Measurements from ENCODE around the gene UBR3.
"Not testable (repeated sequence)": the region's sequence is repeated elsewhere in the genome, so short reads cannot be mapped to it uniquely, and the experiment has no call there.

UBR3 gene

GRCh38 chr2:169868951-169869350 is 41.7 kb downstream of the UBR3 start:
- no peak for TF ChIP-seq ZNF274 (IDR thresholded peaks at IDR 0.05; ENCODE audit: low read depth, low read length)
- H3K4me3 ChIP-seq (ENCODE audit: low read length) = no peak overlapping the region

- not testable (repeated sequence) for H3K4me3 ChIP-seq (ENCODE audit: low read length)
Observed at GRCh38 chr2:169871369-169871768, 44.1 kb downstream of the UBR3 start.

- no peak for TF ChIP-seq ZNF274 (IDR thresholded peaks at IDR 0.05; ENCODE audit: low read depth, low read length)
- no peak overlapping the region for H3K4me3 ChIP-seq (ENCODE audit: low read length)
Observed at GRCh38 chr2:169871994-169872393, 44.7 kb downstream of the UBR3 start.

GRCh38 chr2:169877398-169877797 is 50.1 kb downstream of the UBR3 start:
- TF ChIP-seq ZNF274 (IDR thresholded peaks at IDR 0.05; ENCODE audit: low read depth, low read length) = no peak
- no peak overlapping the region for H3K4me3 ChIP-seq (ENCODE audit: low read length)

- H3K4me3 ChIP-seq (ENCODE audit: low read length) = no peak overlapping the region
- TF ChIP-seq ZNF274 (IDR thresholded peaks at IDR 0.05; ENCODE audit: low read depth, low read length) = no peak
Observed at GRCh38 chr2:169887120-169887519, 59.9 kb downstream of the UBR3 start.

GRCh38 chr2:169891593-169892298 is 64.5 kb downstream of the UBR3 start:
- H3K4me3 ChIP-seq (ENCODE audit: low read length) = no peak overlapping the region
- TF ChIP-seq ZNF274 (IDR thresholded peaks at IDR 0.05; ENCODE audit: low read depth, low read length) = no peak

GRCh38 chr2:169892951-169893350 is 65.7 kb downstream of the UBR3 start:
- no peak overlapping the region for H3K4me3 ChIP-seq (ENCODE audit: low read length)
- TF ChIP-seq ZNF274 (IDR thresholded peaks at IDR 0.05; ENCODE audit: low read depth, low read length) = no peak

- no peak for TF ChIP-seq ZNF274 (IDR thresholded peaks at IDR 0.05; ENCODE audit: low read depth, low read length)
Observed at GRCh38 chr2:169895294-169895985, 68.2 kb downstream of the UBR3 start.

GRCh38 chr2:169897834-169898233 is 70.6 kb downstream of the UBR3 start:
- TF ChIP-seq ZNF274 (IDR thresholded peaks at IDR 0.05; ENCODE audit: low read depth, low read length) = no peak
- H3K4me3 ChIP-seq (ENCODE audit: low read length) = no peak overlapping the region

More at GRCh38 chr2:169895294-169895985, 68.2 kb downstream of the UBR3 start:
- H3K4me3 ChIP-seq (ENCODE audit: low read length) = no peak overlapping the region

- not testable (repeated sequence) for H3K4me3 ChIP-seq (ENCODE audit: low read length)
Observed at GRCh38 chr2:169900103-169900502, 72.8 kb downstream of the UBR3 start.

- no peak for TF ChIP-seq ZNF274 (IDR thresholded peaks at IDR 0.05; ENCODE audit: low read depth, low read length)
- H3K4me3 ChIP-seq (ENCODE audit: low read length) = no peak overlapping the region
Observed at GRCh38 chr2:169900686-169901085, 73.4 kb downstream of the UBR3 start.

GRCh38 chr2:169906731-169907130 is 79.5 kb downstream of the UBR3 start:
- no peak overlapping the region for H3K4me3 ChIP-seq (ENCODE audit: low read length)
- no peak for TF ChIP-seq ZNF274 (IDR thresholded peaks at IDR 0.05; ENCODE audit: low read depth, low read length)

GRCh38 chr2:169909376-169909775 is 82.1 kb downstream of the UBR3 start:
- no peak for TF ChIP-seq ZNF274 (IDR thresholded peaks at IDR 0.05; ENCODE audit: low read depth, low read length)
- H3K4me3 ChIP-seq (ENCODE audit: low read length) = no peak overlapping the region

GRCh38 chr2:169910109-169910799 is 83.0 kb downstream of the UBR3 start:
- no peak overlapping the region for H3K4me3 ChIP-seq (ENCODE audit: low read length)
- no peak for TF ChIP-seq ZNF274 (IDR thresholded peaks at IDR 0.05; ENCODE audit: low read depth, low read length)

- no peak for TF ChIP-seq ZNF274 (IDR thresholded peaks at IDR 0.05; ENCODE audit: low read depth, low read length)
- H3K4me3 ChIP-seq (ENCODE audit: low read length) = no peak overlapping the region
Observed at GRCh38 chr2:169911119-169911518, 83.9 kb downstream of the UBR3 start.

Data from GM08714 (cell line).